Kidney capillary endothelial cell (primary cell): ENCODE measurements around the gene SLFN14.
A peak's percentile ranks its signal among the peaks of the same experiment; 100 is the strongest.
"Not testable (repeated sequence)": the region's sequence is repeated elsewhere in the genome, so short reads cannot be mapped to it uniquely, and the experiment has no call there.

Experiments used
- DNase-seq: peaks from one replicate; pipeline ENCODE4 v3.0.0-alpha.2; 2018; ENCODE audit warnings: low spot score

Gene SLFN14

DNA sequence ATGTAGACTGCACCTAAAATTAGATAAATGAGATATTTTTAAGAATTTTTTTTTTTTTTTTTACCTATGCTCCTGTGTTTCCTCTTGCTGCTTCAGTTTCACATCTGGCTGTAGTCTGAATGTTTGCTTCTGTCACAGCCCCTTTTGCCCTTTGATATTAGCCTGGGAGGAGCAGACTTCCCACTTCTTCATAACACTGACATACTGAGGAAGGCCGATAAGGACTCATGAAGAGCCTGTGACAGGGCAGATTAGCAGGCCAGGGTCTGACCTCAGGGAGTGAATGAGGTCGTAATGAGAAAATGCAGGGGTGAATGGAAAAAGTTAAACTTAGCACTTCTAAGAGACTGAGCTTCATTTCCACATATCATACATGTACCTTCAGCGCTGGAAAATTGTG, at the start of gene SLFN14:
SLFN14 (minus strand) TSS at position 117 of the 400 bp plus-strand sequence. CDS start 2,757 bp downstream, outside the sequence.
- DNase-seq: no peak

DNA sequence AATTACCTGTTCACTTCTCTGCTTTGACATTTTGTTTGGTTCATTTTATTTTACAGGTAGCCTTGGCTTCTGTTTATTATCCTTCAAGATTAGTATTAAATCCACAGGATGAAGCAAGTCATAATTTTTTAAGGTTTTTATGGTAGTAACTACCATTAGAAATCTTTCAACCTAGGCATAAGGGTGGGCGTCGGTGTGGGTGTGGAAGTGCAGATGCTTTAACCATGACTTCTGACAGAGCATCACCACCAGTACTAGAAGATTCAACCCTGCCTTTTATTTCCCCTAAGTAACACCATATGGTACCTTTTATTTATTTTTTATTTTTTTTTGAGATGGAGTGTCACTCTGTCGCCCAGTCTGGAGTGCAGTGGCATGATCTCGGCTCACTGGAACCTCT, 49.2 kb upstream of the SLFN14 start:
- DNase-seq: no peak

DNA sequence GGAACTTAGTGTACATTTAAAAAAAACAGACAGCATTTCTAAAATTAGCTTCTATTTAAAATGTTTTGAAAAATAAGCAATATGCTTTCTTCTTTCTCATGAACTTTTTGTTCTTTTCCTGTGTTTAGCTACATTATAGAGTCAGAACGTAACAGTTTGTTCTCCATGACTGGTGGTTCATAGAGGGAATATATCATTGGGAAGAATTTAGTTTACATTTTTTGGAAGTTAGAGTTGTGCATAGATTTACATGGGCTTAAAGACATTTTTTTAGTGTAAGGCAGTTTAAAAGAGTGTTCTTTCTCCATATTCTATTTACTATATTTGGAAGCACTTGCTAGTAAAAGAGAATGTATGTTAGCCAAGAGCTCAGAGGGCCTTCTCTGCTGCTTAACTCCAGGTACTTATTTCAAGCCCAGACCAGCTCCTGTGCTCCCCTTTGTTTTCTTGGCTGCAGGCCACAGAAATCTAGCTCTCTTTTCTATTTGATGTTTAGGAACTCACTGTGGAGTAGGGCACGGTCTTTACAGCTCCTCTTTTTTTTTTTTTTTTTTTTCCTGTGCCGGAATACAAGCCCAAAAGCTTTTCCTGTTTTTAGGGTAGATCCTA, 46.7 kb upstream of the SLFN14 start:
- no peak for DNase-seq

DNA sequence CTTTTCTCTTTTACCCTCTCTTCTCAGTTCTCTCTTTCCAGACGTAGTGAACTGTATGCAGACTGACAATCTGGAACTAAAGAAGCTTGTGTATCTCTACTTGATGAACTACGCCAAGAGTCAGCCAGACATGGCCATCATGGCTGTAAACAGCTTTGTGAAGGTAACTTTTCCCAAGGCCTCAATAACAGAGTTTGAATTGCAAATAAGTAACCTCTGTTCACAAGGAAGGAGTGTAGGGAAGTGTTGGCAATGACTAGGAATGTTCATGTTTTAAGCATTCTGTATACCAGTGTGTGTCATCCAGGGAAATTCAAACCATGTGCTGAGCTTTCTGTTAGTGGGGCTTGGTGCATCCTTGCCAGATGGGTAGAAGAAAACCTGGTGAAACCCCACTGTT, 45.1 kb upstream of the SLFN14 start:
- no peak for DNase-seq

DNA sequence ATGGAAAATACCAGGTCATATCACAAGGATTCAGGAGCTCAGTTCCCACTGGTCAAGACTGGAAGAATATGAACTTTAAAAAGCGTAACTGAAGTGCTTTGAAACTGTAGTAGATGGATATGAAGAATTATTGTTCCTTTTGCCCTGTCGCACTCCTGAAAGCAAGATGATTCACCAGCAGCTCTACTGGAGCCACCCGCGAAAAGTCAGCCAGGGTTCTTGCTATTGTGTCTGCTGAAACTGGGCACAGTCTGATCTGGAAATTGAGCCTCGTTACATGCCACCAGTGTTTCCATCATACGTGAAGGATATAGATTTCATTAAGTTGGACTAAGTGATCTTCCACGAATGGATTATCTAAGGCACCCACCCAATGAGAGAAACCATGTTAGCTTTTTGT, 43.1 kb upstream of the SLFN14 start:
- no peak for DNase-seq

DNA sequence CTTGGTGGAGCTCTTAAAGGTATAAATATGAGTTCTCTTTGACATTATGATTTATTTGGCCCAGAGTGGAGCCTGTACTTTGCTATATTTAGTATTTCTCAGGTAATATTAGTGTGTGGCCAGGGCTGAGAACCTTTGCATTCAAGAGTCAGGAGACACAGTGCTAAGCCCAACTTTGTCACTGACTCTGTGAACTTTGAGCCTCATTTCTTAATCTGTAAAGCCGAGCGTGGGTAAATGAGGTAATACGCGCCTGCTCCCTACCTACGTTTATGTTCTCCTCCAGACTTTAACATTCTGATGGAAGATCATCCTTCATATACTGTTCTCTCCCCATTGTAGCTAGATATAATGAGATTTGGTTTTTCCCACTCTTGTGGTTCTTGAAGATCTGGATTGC, 37.0 kb upstream of the SLFN14 start:
- no peak for DNase-seq

DNA sequence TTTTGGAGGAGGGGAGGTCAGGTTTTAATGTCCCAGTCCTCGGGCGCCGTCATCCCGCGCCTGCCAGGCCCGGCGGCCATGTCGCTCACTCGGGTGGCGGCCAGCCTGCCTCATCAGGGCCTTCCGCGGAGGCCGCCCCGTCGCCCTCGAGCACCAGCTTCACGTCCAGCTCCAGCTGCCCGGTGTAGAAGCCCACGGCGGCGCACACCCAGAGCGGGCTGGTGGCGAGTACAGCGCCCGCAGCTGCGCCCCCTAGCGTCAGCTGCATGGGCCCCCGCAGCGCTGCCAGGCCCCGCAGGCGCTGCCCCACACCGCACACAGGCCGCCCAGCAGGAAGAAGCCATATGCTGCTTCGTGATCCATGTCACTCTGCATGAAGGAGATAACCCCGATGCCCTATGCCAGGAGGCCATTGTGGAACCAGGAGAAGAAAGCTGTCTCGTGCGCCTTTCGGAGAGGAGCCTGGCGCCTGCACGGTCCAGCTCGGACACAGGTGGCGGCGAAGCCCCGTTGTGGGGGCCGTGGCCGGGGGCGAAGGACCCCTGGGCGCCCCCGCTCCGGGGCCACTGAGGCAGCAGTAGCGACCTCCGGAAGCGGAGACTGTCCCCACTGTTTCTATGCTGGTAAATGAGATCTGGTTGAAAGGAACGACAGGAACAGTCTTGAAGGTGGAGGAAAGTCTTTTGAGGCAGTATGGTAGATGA, 36.1 kb upstream of the SLFN14 start:
- no peak for DNase-seq

DNA sequence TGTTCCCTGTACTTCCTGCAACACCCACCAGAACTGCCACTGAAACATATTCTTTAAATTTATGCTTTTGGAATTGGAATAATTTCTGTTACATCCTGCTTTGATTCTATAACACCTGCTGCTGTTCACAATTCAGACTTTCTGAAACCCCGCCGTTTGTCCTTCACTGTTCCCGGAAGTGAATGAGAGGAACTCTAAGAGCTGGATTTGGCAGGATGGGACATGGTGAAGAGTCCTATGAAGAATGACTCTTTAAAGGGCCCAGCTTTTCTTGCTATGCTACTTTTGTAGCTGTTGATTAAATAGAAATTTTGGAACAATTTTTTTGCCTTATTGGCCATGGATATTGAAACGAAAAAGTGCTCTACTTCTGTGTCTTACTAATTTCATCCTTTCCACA, 35.5 kb upstream of the SLFN14 start:
- no peak for DNase-seq

DNA sequence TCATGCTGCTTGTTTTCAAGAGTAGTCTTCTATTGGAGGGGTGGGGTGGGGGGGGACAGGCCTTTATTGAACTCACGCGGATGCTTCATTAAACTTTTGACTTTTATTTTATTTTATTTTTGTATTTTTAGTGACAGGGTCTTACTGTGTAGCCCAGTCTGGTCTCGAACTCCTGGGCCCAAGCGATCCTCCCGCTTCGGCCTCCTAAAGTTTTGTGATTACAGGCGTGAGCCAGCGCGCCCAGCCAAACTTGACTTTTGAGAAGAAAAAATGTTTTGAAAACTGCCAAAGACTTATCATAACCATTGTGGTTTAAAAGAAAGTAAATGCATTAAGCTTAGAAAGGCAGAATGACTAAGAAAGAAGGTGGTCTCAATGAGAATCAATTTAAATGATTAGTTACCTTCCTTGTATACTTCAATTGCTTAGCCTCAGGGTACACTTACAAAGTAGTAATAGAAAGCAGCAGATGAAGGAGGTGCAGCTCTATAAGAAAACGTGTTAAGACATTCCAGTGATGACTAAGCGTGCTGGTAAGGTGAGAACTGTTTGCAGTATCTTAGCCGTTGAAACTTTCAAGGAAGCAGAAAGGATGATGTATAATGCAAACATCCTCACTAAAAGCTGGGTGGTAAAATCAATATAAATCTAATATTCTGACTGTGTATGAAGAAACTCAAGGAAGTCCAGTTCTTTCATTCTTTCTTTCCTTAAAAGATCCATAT, 27.7 kb upstream of the SLFN14 start:
- peak; percentile 30 for DNase-seq

DNA sequence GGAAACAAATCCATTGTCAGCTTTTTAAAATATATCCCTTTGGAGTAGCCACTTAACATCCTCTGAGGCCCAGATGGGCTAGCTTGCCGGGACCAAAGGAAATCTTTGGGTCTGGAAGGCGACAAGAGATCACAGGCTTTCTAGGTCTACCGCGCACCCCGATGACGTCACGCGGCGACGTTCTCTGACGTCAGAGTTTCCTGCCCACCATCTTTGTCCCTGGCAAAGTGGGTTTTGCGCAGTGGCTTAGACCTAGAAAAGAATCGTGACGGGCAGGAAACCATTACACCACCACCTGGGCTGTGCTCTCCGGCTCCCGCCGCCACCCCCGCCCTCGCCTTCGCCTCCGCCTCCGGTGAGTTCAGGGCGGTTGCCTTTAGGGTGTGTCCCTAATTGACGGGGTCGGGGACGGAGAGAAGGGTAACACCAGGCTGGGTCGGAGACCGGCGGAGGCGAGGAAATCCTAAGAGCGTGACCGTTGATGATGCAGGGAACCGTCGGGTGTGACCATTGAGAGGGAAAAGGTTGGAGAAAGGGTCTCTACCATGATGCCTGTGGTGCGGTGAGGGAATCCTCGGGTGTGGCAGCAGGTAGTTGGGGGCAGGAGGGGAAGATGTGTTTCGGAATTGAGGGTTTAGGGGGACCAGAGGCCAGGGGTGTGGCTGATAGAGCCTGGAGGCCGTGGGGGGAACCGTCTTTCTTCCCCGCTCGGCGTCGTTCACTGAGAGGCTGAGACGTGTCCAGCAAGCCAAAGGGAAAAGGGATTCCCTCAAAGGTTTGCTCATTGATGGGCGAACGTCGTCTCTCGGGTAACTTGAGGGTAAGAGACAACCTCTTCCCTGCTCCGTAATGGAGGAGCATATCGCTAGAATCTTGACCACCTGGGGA, 26.7 kb upstream of the SLFN14 start, which contains the start of gene AP2B1:
AP2B1 (plus strand) TSS at position 249 of the 888 bp plus-strand sequence. CDS start 6,709 bp downstream, outside the sequence.
- peak; percentile 94 for DNase-seq

DNA sequence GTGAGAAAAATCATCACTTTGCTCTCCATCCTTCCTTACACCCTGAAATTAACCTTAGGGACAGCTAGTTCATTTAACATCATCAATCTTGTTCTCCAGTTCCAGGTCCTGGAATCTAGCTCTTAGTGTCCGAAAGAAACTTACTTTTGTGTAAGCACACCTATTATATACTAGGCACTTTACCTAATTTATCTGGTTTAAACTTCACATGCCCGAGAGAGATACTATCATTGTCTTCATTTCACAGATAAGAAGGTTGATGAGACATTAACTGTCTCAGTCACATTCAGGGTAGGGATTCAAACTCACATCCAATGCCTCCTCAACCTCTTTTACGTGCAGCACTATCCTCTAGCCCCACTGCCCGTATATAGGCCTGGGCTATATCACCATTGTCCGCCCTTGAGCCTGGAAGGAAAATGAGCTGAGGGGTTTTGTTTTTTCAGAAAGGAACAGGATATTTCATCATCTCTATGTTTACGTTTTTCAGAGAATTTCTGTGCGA, 26.0 kb upstream of the SLFN14 start:
- DNase-seq: no peak

DNA sequence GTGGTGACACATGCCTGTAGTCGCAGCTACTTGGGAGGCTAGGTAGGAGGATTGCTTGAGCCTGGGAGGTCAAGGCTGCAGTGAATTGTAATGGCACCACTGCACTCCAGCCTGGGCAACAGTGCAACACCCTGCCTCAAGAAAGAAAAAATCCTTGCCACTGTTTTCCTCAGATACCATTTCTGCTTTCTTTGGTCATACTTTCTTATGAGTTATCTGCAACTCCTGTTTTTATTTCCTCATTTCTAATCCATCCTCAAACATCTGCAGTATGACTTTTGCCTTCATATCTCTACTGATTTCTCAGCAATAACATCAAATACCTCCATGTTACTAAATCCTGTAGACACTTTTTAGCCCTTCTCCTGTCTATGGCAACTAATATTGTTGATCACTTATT, 23.4 kb upstream of the SLFN14 start:
- DNase-seq: no peak

DNA sequence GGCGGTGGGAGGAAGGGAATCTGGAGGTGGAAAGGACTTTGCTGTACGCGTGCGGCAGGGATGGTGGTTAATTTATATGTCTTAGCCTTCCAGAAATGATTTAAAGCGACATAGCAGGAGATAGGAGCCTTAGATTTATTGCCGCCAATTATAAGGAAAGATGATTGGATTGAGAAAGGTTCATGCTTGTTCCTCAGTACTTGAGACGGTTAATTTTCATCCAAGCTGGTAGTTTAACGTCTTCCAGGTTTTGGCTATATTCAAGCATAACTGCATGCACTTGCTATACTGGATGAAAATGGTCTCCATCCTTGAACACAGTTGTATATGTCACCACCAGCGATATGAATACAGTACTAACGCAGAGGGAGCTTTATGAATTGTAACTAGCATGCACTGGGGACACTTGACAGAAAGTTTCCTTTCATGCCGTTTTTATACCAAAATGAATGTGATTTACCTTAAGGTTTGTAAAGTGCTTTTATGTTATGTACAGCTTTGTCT, 18.4 kb upstream of the SLFN14 start:
- no peak for DNase-seq

DNA sequence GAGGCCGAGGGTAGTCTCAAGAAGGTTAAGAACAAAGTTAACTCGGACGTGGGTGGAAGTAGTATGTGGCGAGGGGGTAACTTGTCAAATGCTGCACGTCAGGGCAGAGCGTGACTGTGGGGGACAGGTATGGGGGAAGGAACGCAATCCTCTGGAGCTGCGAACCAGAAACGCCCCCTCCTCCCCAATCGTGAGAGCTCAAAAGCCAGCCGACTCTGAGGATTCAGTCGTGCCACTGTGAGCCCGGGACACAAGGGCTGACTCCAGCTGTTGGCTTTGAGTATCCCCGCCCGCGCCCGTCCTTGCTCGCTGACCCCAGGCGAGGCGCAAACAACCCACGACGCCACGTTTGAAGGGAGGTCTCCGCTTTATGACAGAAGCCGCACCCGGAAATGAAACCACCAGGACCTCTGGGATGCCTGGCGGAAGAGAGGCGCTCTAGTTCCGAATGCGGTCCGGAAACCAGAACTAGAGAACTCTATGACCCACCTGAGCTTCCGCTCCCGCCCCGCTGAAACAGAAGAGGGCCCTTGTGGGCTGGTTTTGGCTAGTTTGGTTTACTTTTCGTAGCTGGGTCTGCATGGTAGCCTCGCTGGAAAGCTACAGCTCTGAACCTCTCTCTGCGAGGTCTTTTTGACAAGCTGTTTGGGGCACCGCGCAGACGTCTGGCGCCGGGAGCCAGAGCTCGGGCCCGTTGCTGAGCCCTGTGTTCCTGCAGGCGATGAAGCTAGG, 17.7 kb upstream of the SLFN14 start, which contains the start of gene PEX12:
PEX12 (minus strand) TSS at position 375 of the 732 bp plus-strand sequence. CDS start 550 bp downstream, outside the sequence.
- DNase-seq: peak; percentile 77

DNA sequence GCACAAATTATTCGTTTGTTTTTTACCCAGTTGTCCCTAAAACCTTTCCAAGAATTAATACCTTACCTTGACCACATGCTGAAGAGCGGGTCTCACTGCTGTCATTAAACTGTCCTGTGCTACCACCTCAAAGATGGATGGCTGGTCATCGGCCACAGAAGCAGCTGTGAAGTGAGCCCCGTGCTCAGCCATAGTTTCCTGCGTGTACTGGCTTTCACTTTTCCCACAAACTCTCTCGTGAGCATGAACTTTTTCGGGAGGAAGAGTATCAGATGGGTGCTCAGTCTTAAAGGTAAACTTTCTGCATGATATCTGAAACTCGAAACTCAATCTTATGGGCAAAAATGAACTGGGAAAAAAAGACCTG, 17.2 kb upstream of the SLFN14 start:
- no peak for DNase-seq

DNA sequence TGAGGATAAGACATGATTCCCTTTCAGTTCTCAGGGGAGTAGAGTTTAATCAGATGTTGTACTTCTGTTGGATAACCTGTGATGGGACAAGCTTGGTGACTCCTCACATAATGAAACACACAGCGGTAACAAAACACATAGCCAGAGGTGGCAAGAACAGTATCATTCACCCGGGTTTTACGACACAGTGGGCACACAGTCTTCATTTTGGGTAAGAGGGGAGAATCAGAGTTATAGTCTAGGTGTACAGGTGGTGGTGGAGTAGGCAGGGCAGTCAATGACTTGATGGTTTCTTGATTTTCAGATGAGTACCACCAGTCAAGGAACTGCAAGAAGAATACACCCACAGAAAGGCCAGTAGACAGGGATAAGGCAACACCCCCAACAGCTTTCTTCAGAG, 15.1 kb upstream of the SLFN14 start:
- DNase-seq: no peak

DNA sequence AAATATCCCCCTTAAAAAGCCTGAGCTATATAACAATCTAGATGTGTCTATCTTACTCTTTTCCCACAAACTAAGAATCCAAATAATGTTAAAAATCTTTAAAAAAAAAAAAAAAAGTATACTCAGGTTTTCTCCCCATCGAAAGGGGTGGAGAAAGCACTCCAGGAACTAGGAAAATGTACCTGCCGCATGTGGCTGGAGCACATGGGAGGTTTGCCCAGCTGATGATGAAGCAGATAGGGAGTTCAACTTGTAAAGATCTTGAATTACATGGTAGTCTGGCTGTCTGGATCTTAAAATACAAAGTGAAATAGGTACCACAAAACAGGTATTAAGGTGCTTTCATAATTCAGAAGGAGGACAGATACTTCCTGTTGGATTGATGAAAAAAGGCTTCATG, 8.8 kb upstream of the SLFN14 start:
- no peak for DNase-seq

DNA sequence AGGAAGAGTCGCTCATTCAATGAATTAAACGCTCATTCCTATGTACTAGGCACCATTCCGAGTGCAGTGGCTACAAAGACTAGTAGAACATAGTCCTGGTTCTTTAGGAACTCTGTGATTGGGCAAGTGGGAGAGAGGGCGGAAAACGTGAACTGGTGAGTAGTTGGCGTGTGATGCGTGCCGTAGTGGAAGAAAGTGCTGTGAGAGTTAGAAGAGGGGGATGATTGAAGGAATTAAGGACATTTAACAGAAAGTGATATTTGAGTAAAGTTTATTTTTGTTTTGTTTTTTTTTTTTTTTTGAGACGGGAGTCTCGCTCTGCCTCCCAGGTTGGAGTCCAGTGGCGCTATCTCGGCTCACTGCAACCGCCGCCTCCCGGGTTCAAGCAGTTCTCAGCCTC, 7.9 kb upstream of the SLFN14 start:
- peak; percentile 35 for DNase-seq

DNA sequence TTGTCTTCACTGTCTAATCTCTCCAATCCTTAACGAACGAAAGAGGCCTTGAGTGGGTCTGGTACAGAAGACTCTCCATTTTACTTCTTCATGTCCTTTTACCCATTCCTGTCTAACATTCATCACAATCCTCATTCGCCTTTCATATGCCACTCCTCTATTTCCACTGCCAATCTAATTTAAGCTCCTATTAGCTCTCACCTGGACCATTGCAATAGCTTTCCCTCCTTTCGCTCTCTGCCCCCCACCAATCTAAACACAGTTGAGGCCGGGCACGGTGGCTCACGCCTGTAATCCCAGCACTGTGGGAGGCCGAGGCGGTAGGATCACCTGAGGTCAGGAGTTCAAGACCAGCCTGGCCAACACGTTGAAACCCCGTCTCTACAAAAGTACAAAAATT, 6.3 kb upstream of the SLFN14 start:
- no peak for DNase-seq

DNA sequence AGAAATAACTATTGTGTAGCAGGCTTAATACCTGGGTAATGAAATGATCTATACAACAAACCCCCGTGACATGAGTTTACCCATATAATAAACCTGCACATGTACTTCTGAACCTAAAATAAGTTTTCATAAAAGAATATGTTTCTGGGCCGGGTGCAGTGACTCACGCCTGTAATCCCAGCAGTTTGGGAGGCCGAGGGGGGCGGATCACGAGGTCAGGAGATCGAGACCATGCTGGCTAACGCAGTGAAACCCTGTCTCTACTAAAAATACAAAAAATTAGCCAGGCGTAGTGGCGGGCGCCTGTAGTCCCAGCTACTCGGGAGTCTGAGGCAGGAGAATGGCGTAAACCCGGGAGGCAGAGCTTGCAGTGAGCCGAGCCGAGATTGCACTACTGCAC, 2.6 kb upstream of the SLFN14 start:
- not testable (repeated sequence) for DNase-seq
